Measurements from ENCODE around the gene BIRC6. TPM values are rescaled to one million over a fixed set of nuclear protein-coding genes. Genes with fewer than 3 reads are reported as not detected.

Gene BIRC6
- total RNA-seq, 1 donor from 2014 or later = 53.6 TPM

GRCh38 chr2:32559136-32559535 is 202.3 kb downstream of the BIRC6 start:
- no peak overlapping the region for H3K4me3 ChIP-seq (ENCODE audit: low read depth, low read length)
- DNase-seq (ENCODE audit: low read depth) = no peak
- no peak for TF ChIP-seq CTCF (conservative IDR thresholded peaks at IDR 0.05; ENCODE audit: low read depth, low read length)

GRCh38 chr2:32562906-32563305 is 206.1 kb downstream of the BIRC6 start:
- no peak for DNase-seq (ENCODE audit: low read depth)
- TF ChIP-seq CTCF (conservative IDR thresholded peaks at IDR 0.05; ENCODE audit: low read depth, low read length) = no peak
- no peak overlapping the region for H3K4me3 ChIP-seq (ENCODE audit: low read depth, low read length)

GRCh38 chr2:32564417-32565035 is 207.7 kb downstream of the BIRC6 start:
- DNase-seq (ENCODE audit: low read depth) = no peak
- H3K4me3 ChIP-seq (ENCODE audit: low read depth, low read length) = no peak overlapping the region
- no peak for TF ChIP-seq CTCF (conservative IDR thresholded peaks at IDR 0.05; ENCODE audit: low read depth, low read length)

- no peak for TF ChIP-seq CTCF (conservative IDR thresholded peaks at IDR 0.05; ENCODE audit: low read depth, low read length)
- no peak for DNase-seq (ENCODE audit: low read depth)
- no peak overlapping the region for H3K4me3 ChIP-seq (ENCODE audit: low read depth, low read length)
These were observed 209.1 kb downstream of the BIRC6 start for GRCh38 chr2:32565902-32566301.

- no peak for DNase-seq (ENCODE audit: low read depth)
- TF ChIP-seq CTCF (conservative IDR thresholded peaks at IDR 0.05; ENCODE audit: low read depth, low read length) = no peak
- no peak overlapping the region for H3K4me3 ChIP-seq (ENCODE audit: low read depth, low read length)
These were observed 215.2 kb downstream of the BIRC6 start for GRCh38 chr2:32572030-32572429.

- no peak for DNase-seq (ENCODE audit: low read depth)
- no peak for TF ChIP-seq CTCF (conservative IDR thresholded peaks at IDR 0.05; ENCODE audit: low read depth, low read length)
- H3K4me3 ChIP-seq (ENCODE audit: low read depth, low read length) = no peak overlapping the region
These were observed 215.9 kb downstream of the BIRC6 start for GRCh38 chr2:32572737-32573136.
